Progenitor cell of endocrine pancreas (in vitro differentiated cells): ENCODE data around the gene SLC8A2. TPM values are rescaled to one million over a fixed set of nuclear protein-coding genes. Genes with fewer than 3 reads are reported as not detected.

Experiments used
- DNase-seq: peaks from one replicate; pipeline ENCODE4 v3.0.0; 2021; ENCODE audit warnings: low spot score; ENCODE audit not compliant: unreplicated experiment
- H3K27ac Mint-ChIP-seq: 2 replicates; pipeline ENCODE4 v1.8.0; 2021; ENCODE audit warnings: mild to moderate bottlenecking, moderate library complexity, mixed read lengths
- H3K27me3 Mint-ChIP-seq: 2 replicates; pipeline ENCODE4 v1.8.0; 2021; ENCODE audit warnings: mixed read lengths
- H3K36me3 Mint-ChIP-seq: 2 replicates; pipeline ENCODE4 v1.8.0; 2022; ENCODE audit warnings: mixed read lengths; ENCODE audit not compliant: insufficient read depth
- H3K4me1 Mint-ChIP-seq: 2 replicates; pipeline ENCODE4 v1.8.0; 2021; ENCODE audit warnings: low read depth, mixed read lengths
- H3K4me3 Mint-ChIP-seq: 2 replicates; pipeline ENCODE4 v1.8.0; 2021; ENCODE audit warnings: low read depth, mild to moderate bottlenecking, moderate library complexity, mixed read lengths
- H3K9me3 Mint-ChIP-seq: 2 replicates; pipeline ENCODE4 v1.8.0; 2021; ENCODE audit warnings: low read depth, mixed read lengths
- total RNA-seq: library from RNA; stranded (reverse); gene quantifications from 2 replicates; pipeline ENCODE4 v1.2.1, GENCODE V29; 2021
- TF ChIP-seq, protein P1 (sequence below): fragments of 200-600 bp; sonication (generic); IDR thresholded peaks from one replicate; pipeline ENCODE4 v1.5.0; 2021; ENCODE audit warnings: antibody characterized with exemption, mild to moderate bottlenecking; ENCODE audit not compliant: unreplicated experiment

Gene SLC8A2
- total RNA-seq, 1 donor from 2014 or later, result 1.2 TPM

DNA sequence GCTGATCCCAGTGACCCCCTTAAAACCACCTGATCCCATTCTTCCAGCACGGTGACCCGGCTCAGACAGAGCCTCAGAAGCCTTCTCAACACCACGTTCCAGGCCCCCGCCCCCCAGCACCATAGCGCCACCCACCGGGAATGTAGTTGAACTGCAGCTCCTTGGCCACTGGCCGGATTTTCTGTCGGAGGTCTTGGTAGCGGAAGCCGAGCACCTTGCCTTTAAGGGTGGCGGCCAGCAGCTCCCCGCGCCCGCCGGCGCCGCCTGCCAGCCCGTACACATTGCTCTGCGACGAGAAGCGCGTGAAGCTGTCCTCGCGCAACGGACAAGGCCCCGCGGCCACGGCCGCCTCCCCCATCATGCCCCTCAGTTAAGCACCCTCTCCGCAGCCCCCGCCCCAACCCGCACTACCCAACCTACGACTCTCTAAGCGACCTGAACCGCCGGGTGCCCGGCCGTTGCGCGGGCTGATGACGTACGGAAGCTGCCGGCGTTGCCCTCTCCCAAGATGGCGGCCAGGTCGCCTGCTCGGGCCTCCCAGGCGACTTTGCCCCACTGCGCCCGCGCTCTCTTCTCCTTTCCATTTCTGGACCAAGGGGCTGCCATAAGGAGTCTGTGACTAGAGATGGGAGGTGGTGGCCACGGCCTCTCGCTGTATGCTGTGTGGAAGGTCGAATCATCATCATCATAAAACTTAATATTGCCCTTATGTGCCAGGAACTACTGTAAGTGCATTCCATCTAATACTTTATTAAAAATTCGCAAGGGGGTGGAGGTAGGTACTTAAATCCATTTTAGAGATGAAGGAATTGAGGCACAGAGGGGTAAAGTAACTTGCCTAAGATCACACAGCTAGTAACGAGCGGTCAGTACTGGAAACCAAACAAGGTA is 12.4 kb upstream of the SLC8A2 start, which contains the start of gene KPTN:
TSS of gene KPTN (minus strand) at position 420 of the 891 bp plus-strand sequence. CDS start at position 361, 59 bp downstream.
- Mint-ChIP-seq H3K4me1 (peaks cover 8% of the 10 kb centered on the region), H3K36me3 (no peaks in the 10 kb centered on the region), H3K27me3 (peaks cover 13% of the 10 kb centered on the region), H3K4me3 (peak within 1 kb of the TSS; percentile 94), H3K27ac (peak within 1 kb of the TSS; percentile 97), H3K9me3 (no peaks in the 10 kb centered on the region)
- peak; percentile 81 for DNase-seq
- TF ChIP-seq, protein P1, sequence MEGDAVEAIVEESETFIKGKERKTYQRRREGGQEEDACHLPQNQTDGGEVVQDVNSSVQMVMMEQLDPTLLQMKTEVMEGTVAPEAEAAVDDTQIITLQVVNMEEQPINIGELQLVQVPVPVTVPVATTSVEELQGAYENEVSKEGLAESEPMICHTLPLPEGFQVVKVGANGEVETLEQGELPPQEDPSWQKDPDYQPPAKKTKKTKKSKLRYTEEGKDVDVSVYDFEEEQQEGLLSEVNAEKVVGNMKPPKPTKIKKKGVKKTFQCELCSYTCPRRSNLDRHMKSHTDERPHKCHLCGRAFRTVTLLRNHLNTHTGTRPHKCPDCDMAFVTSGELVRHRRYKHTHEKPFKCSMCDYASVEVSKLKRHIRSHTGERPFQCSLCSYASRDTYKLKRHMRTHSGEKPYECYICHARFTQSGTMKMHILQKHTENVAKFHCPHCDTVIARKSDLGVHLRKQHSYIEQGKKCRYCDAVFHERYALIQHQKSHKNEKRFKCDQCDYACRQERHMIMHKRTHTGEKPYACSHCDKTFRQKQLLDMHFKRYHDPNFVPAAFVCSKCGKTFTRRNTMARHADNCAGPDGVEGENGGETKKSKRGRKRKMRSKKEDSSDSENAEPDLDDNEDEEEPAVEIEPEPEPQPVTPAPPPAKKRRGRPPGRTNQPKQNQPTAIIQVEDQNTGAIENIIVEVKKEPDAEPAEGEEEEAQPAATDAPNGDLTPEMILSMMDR, result peak; percentile 96

DNA sequence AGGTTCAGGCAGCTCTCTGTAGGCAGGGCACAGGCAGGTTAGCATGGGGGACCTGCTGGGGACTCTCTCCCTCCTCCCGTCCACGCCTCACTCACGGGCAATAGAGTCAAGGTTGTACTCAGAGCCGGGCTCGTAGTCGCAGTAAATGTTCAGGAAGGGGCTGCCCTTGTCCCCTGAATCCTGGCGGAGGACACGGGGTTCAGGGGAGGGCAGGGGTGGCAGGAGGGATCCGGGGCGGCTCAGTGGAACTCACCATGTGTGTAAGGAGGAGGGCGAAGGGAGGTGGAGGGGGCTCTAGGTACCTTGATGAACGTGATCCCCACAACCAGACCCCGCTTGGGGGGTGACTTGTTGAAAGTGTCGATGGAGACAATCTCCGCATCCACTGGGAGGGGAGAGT is 11.5 kb upstream of the SLC8A2 start:
- no peak for DNase-seq
- Mint-ChIP-seq H3K36me3 (no peaks in the 10 kb centered on the region), H3K4me1 (peaks cover 8% of the 10 kb centered on the region), H3K27me3 (peaks cover 16% of the 10 kb centered on the region), H3K4me3 (peak overlapping the region; percentile 94), H3K27ac (no peak overlapping the region), H3K9me3 (no peaks in the 10 kb centered on the region)
- TF ChIP-seq, protein P1, result no peak

DNA sequence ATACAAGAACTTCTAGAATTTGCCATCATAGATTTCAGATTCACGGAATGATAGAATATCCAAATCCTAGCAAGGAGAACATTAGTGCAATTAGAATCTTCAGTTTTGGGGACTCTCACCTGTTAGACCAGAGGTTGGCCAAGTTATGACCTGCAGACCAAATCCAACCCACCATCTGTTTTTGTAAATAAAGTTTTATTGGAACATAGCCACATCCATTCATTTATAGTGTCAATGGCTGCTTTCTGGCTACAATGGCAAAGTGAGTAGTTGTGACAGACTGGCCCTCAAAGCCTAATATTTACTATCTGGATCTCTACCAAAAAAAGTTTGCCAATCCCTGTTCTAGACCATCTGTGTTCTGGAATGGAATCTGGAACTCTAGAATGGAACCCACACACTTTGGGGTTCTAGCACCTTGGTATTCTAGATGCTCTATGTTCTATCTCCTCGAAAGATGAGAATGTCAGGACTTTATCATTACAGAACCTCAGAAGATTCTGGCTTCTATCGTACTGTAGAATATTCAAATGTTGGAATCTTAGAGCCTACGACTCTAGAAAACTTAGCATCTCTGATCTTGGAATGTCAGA is 9.9 kb upstream of the SLC8A2 start:
- H3K27ac Mint-ChIP-seq, result no peak overlapping the region
- H3K4me3 Mint-ChIP-seq, result no peak overlapping the region
- H3K27me3 Mint-ChIP-seq, result peaks cover 16% of the 10 kb centered on the region
- TF ChIP-seq, protein P1, result no peak
- peaks cover 8% of the 10 kb centered on the region for H3K4me1 Mint-ChIP-seq
- H3K9me3 Mint-ChIP-seq, result no peaks in the 10 kb centered on the region
- no peak for DNase-seq
- no peaks in the 10 kb centered on the region for H3K36me3 Mint-ChIP-seq

DNA sequence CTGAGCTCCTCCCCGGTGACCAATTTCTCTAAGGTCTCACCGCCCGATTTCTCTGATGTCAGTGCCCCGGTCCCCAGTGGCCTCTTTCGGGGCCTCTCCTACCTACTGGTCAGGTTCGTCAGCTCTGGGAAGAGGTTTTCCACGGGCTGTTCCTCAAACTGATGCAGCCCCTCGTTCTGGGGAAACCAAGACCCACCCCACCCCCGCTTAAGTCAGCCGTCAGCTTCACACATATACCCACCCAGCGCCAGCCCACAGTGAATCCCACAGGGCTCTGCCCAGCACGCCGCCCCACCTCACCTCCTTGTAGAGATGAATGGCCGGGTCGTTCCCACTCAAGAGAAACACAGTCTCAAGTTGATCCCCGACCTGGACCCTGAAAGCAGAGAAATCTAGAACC is 9.0 kb upstream of the SLC8A2 start:
- Mint-ChIP-seq H3K9me3 (no peaks in the 10 kb centered on the region), H3K4me3 (no peak overlapping the region), H3K27me3 (peaks cover 16% of the 10 kb centered on the region), H3K36me3 (no peaks in the 10 kb centered on the region), H3K4me1 (peaks cover 8% of the 10 kb centered on the region), H3K27ac (no peak overlapping the region)
- TF ChIP-seq, protein P1, result no peak
- DNase-seq, result no peak

DNA sequence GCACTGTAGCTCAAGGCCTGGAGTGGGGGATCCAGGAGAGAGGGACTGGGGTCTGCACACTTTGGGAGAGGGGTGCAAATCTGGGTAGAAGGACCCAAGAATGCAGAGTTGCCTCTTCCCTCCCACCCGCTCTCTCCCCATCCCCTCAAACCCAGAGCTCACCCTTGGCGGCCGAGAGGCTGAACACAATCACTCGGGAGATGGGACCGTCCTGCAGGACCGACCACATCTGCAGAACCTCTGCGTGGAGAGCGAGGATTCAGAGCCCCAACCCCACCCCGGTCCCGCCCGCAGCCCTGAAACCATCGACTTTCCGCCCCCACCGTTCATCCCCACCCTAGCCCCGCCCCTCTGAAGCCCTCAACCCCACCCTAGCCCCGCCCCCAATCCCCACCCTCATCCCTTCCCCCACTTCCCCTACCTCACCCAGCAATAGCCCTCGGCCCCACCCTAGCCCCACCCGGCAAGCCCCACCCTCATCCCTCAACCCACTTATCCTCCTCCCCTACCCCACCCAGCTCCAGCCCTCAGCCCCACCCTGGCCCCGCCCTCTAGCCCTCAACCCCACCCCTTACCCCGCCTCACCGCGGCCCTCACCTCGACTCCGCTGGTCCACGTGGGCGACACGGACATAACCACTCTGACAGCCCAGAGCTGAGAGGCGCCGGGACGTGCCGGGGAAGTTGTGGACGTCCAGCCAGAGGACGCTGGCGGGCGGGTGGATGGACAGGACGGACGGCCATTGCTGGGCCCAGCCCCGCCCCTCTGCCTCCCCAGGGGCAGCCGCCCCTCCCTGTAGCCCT is 8.2 kb upstream of the SLC8A2 start:
- Mint-ChIP-seq H3K27me3 (peaks cover 16% of the 10 kb centered on the region), H3K4me1 (peaks cover 7% of the 10 kb centered on the region), H3K4me3 (no peak overlapping the region), H3K36me3 (no peaks in the 10 kb centered on the region), H3K27ac (no peak overlapping the region), H3K9me3 (no peaks in the 10 kb centered on the region)
- no peak for DNase-seq
- TF ChIP-seq, protein P1, result no peak
